Calu3 (cell line): ENCODE data around the gene SLC16A3. TPM values are rescaled to one million over a fixed set of nuclear protein-coding genes. Genes with fewer than 3 reads are reported as not detected.

Experiments used
- BruUV-seq: library from RNA; stranded (reverse); fragments of 400-500 nt; replicated peaks from 2 replicates; lab custom pipeline; 2021; lab: Mats Ljungman, UMichigan
- CTCF ChIA-PET: fragments of 300-600 bp; sonication (Branson Sonifier 250); formaldehyde crosslinking; loops from one replicate; lab custom pipeline; 2022; ENCODE audit warnings: antibody characterized with exemption; lab: Charles Lee
- DNase-seq: peaks from one replicate; pipeline ENCODE4 v3.0.0; 2022
- H3K27ac Mint-ChIP-seq: one replicate; pipeline ENCODE4 v1.8.0; 2022; ENCODE audit warnings: mixed read lengths; ENCODE audit not compliant: unreplicated experiment
- H3K27me3 Mint-ChIP-seq: one replicate; pipeline ENCODE4 v1.8.0; 2022; ENCODE audit warnings: mixed read lengths; ENCODE audit not compliant: unreplicated experiment
- H3K36me3 Mint-ChIP-seq: one replicate; pipeline ENCODE4 v1.8.0; 2022; ENCODE audit warnings: mild to moderate bottlenecking, moderate library complexity, mixed read lengths; ENCODE audit not compliant: insufficient read depth, unreplicated experiment
- H3K4me1 Mint-ChIP-seq: one replicate; pipeline ENCODE4 v1.8.0; 2022; ENCODE audit warnings: mild to moderate bottlenecking, low read depth, mixed read lengths; ENCODE audit not compliant: unreplicated experiment
- H3K4me3 Mint-ChIP-seq: one replicate; pipeline ENCODE4 v1.8.0; 2022; ENCODE audit warnings: mild to moderate bottlenecking, low read depth, moderate library complexity, mixed read lengths; ENCODE audit not compliant: unreplicated experiment
- H3K9me3 Mint-ChIP-seq: one replicate; pipeline ENCODE4 v1.8.0; 2022; ENCODE audit warnings: low read depth, mixed read lengths; ENCODE audit not compliant: unreplicated experiment
- CTCF ChIP-seq: fragments of 200-600 bp; IDR thresholded peaks from one replicate; pipeline ENCODE4 v1.8.0; 2022; ENCODE audit warnings: antibody characterized with exemption; ENCODE audit not compliant: unreplicated experiment
- intact Hi-C: fragments of 100-400 bp; cut with micrococcal nuclease; formaldehyde crosslinking; loops from one replicate; pipeline ENCODE4 v1.10.0; 2022; ENCODE audit not compliant: unreplicated experiment
- total RNA-seq: library from RNA; stranded (reverse); gene quantifications from 2 replicates; pipeline ENCODE4 v1.2.3, GENCODE V29; 2022

The SLC16A3 gene
- total RNA-seq, 1 experiment from 2014 or later: 47.2 TPM

- BruUV-seq: no TSS peak
- no peak overlapping the region for H3K4me3 Mint-ChIP-seq
- CTCF ChIA-PET: no interaction called here
These were observed 3.3 kb upstream of the SLC16A3 start for GRCh38 chr17:82225368-82226029.

GRCh38 chr17:82226146-82226808 lies 2.6 kb upstream of the SLC16A3 start:
- BruUV-seq: no TSS peak
- no peaks in the 10 kb centered on the region for H3K9me3 Mint-ChIP-seq
- H3K4me1 Mint-ChIP-seq: peaks cover 12% of the 10 kb centered on the region
- H3K27ac Mint-ChIP-seq: no peak overlapping the region
- no peak for TF ChIP-seq CTCF
- no peak for DNase-seq
- peaks cover 36% of the 10 kb centered on the region for H3K36me3 Mint-ChIP-seq
- CTCF ChIA-PET: no interaction called here
- no peak overlapping the region for H3K4me3 Mint-ChIP-seq
- no peaks in the 10 kb centered on the region for H3K27me3 Mint-ChIP-seq
- intact Hi-C loops: no loop called here

More at GRCh38 chr17:82225368-82226029, 3.3 kb upstream of the SLC16A3 start:
- H3K9me3 Mint-ChIP-seq: no peaks in the 10 kb centered on the region
- H3K36me3 Mint-ChIP-seq: peaks cover 33% of the 10 kb centered on the region
- DNase-seq: no peak
- TF ChIP-seq CTCF: no peak
- H3K4me1 Mint-ChIP-seq: peaks cover 14% of the 10 kb centered on the region
- no peak overlapping the region for H3K27ac Mint-ChIP-seq
- H3K27me3 Mint-ChIP-seq: no peaks in the 10 kb centered on the region
- intact Hi-C loops: no loop called here

GRCh38 chr17:82226809-82227628 lies 1.8 kb upstream of the SLC16A3 start:
- Mint-ChIP-seq H3K4me3 (no peak overlapping the region), H3K4me1 (peaks cover 7% of the 10 kb centered on the region), H3K36me3 (peaks cover 36% of the 10 kb centered on the region), H3K9me3 (no peaks in the 10 kb centered on the region), H3K27me3 (no peaks in the 10 kb centered on the region), H3K27ac (no peak overlapping the region)
- intact Hi-C loops: no loop called here
- DNase-seq: no peak
- CTCF ChIA-PET: no interaction called here
- no peak for TF ChIP-seq CTCF
- no TSS peak for BruUV-seq

- intact Hi-C loops: no loop called here
- Mint-ChIP-seq H3K36me3 (peaks cover 36% of the 10 kb centered on the region), H3K4me3 (peak overlapping the region; percentile 82), H3K27ac (peak overlapping the region; percentile 61), H3K4me1 (peaks cover 7% of the 10 kb centered on the region), H3K9me3 (no peaks in the 10 kb centered on the region), H3K27me3 (no peaks in the 10 kb centered on the region)
- no TSS peak for BruUV-seq
- CTCF ChIA-PET: no interaction called here
- no peak for DNase-seq
- no peak for TF ChIP-seq CTCF
These were observed 1.1 kb upstream of the SLC16A3 start for GRCh38 chr17:82227629-82228277.
